DOHH2 (cell line): ENCODE data around the gene ADAMTS18.

Experiments used
- H3F3A ChIP-seq: fragments of 200-600 bp; sonication (generic), shearing (Covaris generic); 2 replicates; pipeline ENCODE4 v1.6.0; 2016; ENCODE audit warnings: antibody characterized with exemption, mild to moderate bottlenecking; ENCODE audit not compliant: control insufficient read depth, insufficient read depth
- H3K27ac ChIP-seq: fragments of 200-600 bp; sonication (generic); 2 replicates; pipeline ENCODE4 v1.5.1; 2014; ENCODE audit warnings: low read depth, mild to moderate bottlenecking, low read length, moderate library complexity
- H3K27me3 ChIP-seq: fragments of 200-600 bp; sonication (generic); 2 replicates; pipeline ENCODE4 v1.6.1; 2014; ENCODE audit warnings: mild to moderate bottlenecking, low read length, mixed read lengths; ENCODE audit not compliant: control insufficient read depth
- H3K36me3 ChIP-seq: fragments of 200-600 bp; sonication (generic); 2 replicates; pipeline ENCODE4 v1.6.1; 2014; ENCODE audit warnings: mild to moderate bottlenecking, low read length, moderate library complexity, mixed read lengths; ENCODE audit not compliant: control insufficient read depth
- H3K4me1 ChIP-seq: fragments of 200-600 bp; sonication (generic); 2 replicates; pipeline ENCODE4 v1.6.1; 2014; ENCODE audit warnings: mild to moderate bottlenecking, low read length, mixed read lengths; ENCODE audit not compliant: control insufficient read depth
- H3K4me2 ChIP-seq: fragments of 200-600 bp; sonication (generic); 2 replicates; pipeline ENCODE4 v1.6.0; 2014; ENCODE audit warnings: mild to moderate bottlenecking, low read length, moderate library complexity
- H3K4me3 ChIP-seq: fragments of 200-600 bp; sonication (generic); 2 replicates; pipeline ENCODE4 v1.5.1; 2014; ENCODE audit warnings: mild to moderate bottlenecking, low read length, mixed read lengths
- H3K79me2 ChIP-seq: fragments of 200-600 bp; sonication (generic); 2 replicates; pipeline ENCODE4 v1.6.1; 2014; ENCODE audit warnings: mild to moderate bottlenecking, low read length, mixed read lengths; ENCODE audit not compliant: control insufficient read depth
- H3K9me2 ChIP-seq: fragments of 200-600 bp; sonication (generic); replicated peaks from 2 replicates; pipeline ENCODE4 v1.6.1; 2014; ENCODE audit warnings: mild to moderate bottlenecking, low read length, mixed read lengths; ENCODE audit not compliant: control insufficient read depth
- H3K9me3 ChIP-seq: fragments of 200-600 bp; sonication (generic); 2 replicates; pipeline ENCODE4 v1.6.1; 2014; ENCODE audit warnings: antibody characterized with exemption, low read length, mixed read lengths; ENCODE audit not compliant: control insufficient read depth, insufficient read depth
- H4K20me1 ChIP-seq: fragments of 200-600 bp; sonication (generic); 2 replicates; pipeline ENCODE4 v1.6.0; 2014; ENCODE audit warnings: low read depth, mild to moderate bottlenecking, antibody characterized with exemption, low read length, moderate library complexity; ENCODE audit not compliant: control insufficient read depth, insufficient read depth
- EZH2phosphoT487 ChIP-seq: fragments of 200-600 bp; sonication (generic); IDR thresholded peaks from 2 replicates; pipeline ENCODE4 v1.6.1; 2017; ENCODE audit warnings: borderline replicate concordance, mild to moderate bottlenecking, antibody characterized with exemption, low read length, moderate library complexity, mixed read lengths
- TF ChIP-seq, protein P1 (sequence below): fragments of 200-600 bp; sonication (generic); IDR thresholded peaks from one replicate; pipeline ENCODE4 v1.5.1; 2014; ENCODE audit warnings: antibody characterized with exemption, mild to moderate bottlenecking, low read depth, low read length; ENCODE audit not compliant: poor library complexity, severe bottlenecking

The ADAMTS18 gene, protein sequence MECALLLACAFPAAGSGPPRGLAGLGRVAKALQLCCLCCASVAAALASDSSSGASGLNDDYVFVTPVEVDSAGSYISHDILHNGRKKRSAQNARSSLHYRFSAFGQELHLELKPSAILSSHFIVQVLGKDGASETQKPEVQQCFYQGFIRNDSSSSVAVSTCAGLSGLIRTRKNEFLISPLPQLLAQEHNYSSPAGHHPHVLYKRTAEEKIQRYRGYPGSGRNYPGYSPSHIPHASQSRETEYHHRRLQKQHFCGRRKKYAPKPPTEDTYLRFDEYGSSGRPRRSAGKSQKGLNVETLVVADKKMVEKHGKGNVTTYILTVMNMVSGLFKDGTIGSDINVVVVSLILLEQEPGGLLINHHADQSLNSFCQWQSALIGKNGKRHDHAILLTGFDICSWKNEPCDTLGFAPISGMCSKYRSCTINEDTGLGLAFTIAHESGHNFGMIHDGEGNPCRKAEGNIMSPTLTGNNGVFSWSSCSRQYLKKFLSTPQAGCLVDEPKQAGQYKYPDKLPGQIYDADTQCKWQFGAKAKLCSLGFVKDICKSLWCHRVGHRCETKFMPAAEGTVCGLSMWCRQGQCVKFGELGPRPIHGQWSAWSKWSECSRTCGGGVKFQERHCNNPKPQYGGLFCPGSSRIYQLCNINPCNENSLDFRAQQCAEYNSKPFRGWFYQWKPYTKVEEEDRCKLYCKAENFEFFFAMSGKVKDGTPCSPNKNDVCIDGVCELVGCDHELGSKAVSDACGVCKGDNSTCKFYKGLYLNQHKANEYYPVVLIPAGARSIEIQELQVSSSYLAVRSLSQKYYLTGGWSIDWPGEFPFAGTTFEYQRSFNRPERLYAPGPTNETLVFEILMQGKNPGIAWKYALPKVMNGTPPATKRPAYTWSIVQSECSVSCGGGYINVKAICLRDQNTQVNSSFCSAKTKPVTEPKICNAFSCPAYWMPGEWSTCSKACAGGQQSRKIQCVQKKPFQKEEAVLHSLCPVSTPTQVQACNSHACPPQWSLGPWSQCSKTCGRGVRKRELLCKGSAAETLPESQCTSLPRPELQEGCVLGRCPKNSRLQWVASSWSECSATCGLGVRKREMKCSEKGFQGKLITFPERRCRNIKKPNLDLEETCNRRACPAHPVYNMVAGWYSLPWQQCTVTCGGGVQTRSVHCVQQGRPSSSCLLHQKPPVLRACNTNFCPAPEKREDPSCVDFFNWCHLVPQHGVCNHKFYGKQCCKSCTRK (N-terminal part only)

DNA sequence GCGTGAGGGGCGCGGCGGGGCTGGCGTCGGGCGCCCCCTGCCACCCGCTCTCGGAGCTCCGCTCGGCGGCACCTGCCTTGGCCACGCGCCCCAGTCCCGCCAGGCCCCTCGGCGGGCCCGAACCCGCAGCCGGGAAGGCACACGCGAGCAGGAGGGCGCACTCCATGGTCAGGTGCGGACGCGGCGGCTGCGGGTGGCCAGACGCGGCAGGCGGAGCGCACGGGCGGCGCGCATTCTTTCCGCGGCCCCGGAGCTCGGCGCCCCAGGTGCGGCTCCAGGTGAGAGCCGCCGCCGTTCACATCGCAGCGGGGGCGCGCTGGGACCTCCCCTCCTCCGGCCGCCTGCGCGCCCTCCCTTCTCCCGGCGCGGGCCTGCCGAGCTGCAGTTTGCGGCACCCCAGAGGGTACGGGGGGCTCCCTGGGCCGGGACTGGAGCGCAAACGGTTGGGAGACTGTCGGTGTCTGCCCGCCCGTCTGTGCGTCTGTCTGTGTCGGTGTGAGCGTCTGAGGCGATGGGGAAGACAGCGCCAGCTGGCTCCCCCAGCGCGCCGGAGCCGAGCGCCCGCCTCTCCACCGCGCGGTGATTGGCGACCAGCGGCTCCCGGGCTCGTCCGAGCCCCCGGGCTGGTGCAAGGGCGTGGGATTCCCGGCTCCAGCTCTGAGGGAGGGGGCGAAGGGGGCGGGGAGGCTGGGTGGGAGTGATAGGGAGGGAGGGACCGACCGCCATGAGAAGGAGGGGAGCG lies at the start of gene ADAMTS18:
TSS of gene ADAMTS18 (minus strand) at position 505 of the 742 bp plus-strand sequence. CDS start at position 166, 339 bp downstream.
- Histone ChIP-seq H3K9me3 (no peaks in the 10 kb centered on the region), H3K79me2 (no peaks in the 10 kb centered on the region), H3K9me2 (no peaks in the 10 kb centered on the region), H4K20me1 (no peaks in the 10 kb centered on the region), H3K27me3 (no peaks in the 10 kb centered on the region), H3K4me2 (no peak within 1 kb of the TSS), H3K27ac (no peak within 1 kb of the TSS), H3F3A (no peaks in the 10 kb centered on the region), H3K4me3 (no peak within 1 kb of the TSS), H3K4me1 (no peaks in the 10 kb centered on the region), H3K36me3 (no peaks in the 10 kb centered on the region)
- TF ChIP-seq, protein P1, sequence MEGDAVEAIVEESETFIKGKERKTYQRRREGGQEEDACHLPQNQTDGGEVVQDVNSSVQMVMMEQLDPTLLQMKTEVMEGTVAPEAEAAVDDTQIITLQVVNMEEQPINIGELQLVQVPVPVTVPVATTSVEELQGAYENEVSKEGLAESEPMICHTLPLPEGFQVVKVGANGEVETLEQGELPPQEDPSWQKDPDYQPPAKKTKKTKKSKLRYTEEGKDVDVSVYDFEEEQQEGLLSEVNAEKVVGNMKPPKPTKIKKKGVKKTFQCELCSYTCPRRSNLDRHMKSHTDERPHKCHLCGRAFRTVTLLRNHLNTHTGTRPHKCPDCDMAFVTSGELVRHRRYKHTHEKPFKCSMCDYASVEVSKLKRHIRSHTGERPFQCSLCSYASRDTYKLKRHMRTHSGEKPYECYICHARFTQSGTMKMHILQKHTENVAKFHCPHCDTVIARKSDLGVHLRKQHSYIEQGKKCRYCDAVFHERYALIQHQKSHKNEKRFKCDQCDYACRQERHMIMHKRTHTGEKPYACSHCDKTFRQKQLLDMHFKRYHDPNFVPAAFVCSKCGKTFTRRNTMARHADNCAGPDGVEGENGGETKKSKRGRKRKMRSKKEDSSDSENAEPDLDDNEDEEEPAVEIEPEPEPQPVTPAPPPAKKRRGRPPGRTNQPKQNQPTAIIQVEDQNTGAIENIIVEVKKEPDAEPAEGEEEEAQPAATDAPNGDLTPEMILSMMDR, result no peak
- no peak for TF ChIP-seq EZH2phosphoT487

DNA sequence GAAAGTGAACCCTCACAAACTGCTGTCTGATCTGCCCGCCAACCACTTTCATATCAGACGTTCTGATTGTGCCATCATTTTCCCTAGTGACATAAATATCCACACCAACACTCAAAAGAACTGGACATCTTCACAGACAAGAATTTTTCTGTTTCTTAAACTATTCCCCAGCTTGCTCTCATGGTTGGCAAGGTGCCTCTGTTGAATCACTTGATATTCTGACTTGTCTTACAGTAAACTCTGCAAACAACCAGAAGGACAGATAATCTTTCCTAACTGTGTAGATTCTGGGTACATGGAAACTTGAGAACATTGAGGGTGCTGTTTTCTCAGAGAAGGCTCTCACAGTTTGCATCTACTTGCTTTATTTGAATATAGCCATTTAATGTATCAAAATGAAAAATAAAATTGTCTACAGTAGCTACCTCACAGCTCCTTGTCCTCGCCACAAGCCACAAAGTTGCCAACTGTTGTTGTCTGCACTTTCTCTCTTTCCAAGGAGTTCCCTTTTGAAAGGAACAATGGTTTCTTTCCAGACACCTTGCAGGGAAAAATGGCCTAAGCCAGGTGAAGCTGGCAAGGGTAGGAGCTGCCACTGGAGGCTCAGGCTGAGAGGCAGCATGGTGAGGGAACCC lies 46.0 kb upstream of the ADAMTS18 start:
- TF ChIP-seq, protein P1, result no peak
- Histone ChIP-seq H3F3A (no peaks in the 10 kb centered on the region), H3K27me3 (peaks cover 7% of the 10 kb centered on the region; the same call in 1 of the 2 replicates), H3K9me3 (no peaks in the 10 kb centered on the region), H3K9me2 (no peaks in the 10 kb centered on the region), H3K79me2 (no peaks in the 10 kb centered on the region), H3K4me2 (no peak overlapping the region), H3K36me3 (no peaks in the 10 kb centered on the region), H3K27ac (no peak overlapping the region), H3K4me3 (no peak overlapping the region), H4K20me1 (no peaks in the 10 kb centered on the region), H3K4me1 (no peaks in the 10 kb centered on the region)

DNA sequence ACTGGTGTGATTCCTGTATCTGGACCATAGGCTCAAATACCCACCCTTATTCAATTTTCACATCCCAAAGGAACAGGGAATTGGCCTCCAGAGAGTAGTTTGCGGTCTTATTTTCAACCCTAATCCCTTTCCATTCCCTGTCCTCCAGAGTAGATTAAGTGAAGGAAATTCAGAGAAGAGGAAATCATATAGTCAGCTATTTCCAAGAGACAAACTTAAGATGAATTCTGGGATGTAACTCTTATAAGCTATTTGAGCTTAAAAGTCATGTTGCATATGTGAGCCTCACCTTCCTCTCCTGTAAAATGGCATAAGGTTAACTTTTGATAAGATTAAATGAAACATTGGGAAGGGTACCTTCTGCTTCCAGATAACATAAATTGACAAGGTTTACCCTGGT lies 37.4 kb upstream of the ADAMTS18 start:
- Histone ChIP-seq H3K4me3 (no peak overlapping the region), H4K20me1 (no peaks in the 10 kb centered on the region), H3K79me2 (no peaks in the 10 kb centered on the region), H3K9me3 (no peaks in the 10 kb centered on the region), H3K9me2 (no peaks in the 10 kb centered on the region), H3K4me2 (no peak overlapping the region), H3K27me3 (peaks cover 9% of the 10 kb centered on the region; the same call in 1 of the 2 replicates), H3K36me3 (no peaks in the 10 kb centered on the region), H3K4me1 (no peaks in the 10 kb centered on the region), H3K27ac (no peak overlapping the region), H3F3A (no peaks in the 10 kb centered on the region)
- no peak for TF ChIP-seq EZH2phosphoT487
- TF ChIP-seq, protein P1, result no peak
